HG03442 (cell line): ENCODE data around the gene POC1A.
"Not testable (repeated sequence)": the region's sequence is repeated elsewhere in the genome, so short reads cannot be mapped to it uniquely, and the experiment has no call there.

Source experiments
- ATAC-seq: cut with Tn5 transposase; IDR thresholded peaks from one replicate; pipeline ENCODE4 v1.9.1; 2021; ENCODE audit warnings: mild to moderate bottlenecking, moderate library complexity; ENCODE audit not compliant: unreplicated experiment

Gene POC1A

GRCh38 chr3:52054661-52055511, 99.3 kb downstream of the POC1A start:
- no peak for ATAC-seq

- ATAC-seq, result no peak
Measured at GRCh38 chr3:52053307-52054304, 100.6 kb downstream of the POC1A start.

- no peak for ATAC-seq
Measured at GRCh38 chr3:52052831-52053306, 101.4 kb downstream of the POC1A start.

DNA sequence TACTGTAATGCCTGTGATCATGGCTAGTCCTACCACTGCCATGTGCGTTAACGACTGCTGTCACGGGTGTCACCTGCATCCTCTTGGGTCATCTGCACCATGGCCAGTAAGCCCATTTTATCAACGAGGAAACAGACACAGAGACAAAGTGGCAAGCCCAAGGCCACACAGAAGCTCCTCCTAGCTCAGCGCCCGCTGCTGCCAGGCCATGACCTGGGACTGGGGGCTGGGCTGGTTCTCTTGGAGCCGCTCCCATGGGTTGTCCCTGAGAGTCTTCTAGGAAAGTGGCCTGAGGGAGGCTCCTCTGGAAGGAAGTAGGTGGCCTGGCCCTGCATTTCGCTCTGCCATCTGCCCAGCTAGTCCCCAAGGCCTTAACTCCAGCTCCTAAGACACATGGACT, 102.8 kb downstream of the POC1A start:
- no peak for ATAC-seq

- no peak for ATAC-seq
Measured at GRCh38 chr3:52050571-52050970, 103.7 kb downstream of the POC1A start.

DNA sequence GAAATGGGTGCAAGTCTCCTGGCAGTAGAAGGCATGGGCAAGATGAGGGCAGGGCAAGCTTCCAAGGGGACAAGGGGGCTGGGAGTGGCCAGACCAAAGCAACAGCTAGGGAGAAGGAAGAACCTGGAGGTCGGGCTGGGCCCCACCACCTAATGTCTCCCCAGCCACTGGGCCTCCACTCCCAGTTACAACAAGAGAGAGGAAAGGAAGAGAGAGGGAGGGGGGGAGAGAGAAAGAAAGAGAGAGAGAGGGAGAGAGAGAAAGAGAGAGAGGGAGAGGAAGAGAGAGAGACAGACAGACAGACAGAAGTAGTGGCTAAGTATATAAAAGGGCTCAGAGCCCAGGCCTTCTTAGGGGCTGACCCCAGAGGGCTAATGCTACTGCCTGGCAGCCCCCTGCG, 104.7 kb downstream of the POC1A start:
- no peak for ATAC-seq

DNA sequence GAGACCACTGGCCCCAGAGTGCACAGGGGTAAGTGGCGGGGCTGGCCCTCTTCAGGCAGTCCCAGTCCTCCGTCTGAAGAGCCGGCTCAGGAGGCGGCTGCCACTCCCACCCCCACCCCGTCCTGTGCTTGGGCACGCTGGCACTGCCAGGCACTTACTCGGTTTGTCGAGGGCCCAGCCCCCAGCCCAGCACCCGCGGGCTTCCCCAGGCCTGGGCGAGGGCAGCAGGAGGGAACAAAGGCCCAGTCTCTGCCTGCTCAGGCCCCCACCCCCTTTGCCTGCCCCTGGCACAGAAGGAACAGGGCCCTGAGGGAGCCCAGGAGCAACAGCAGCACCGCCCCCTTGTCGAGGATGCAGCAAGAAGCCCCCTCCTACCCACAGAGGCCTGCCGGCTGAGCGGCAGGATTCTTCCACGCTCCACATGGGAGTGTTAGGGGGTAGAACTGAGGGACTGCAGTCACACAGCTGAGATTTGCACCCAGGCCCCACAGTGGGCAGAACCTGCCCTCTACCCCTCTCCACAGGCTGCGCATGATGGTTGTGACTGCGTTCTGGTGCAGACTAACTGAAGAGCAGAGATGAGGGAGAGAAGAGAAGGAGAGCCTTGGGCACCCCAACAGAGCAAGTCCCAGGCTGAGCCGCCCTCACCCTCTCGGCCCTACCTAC, 106.8 kb downstream of the POC1A start:
- no peak for ATAC-seq

DNA sequence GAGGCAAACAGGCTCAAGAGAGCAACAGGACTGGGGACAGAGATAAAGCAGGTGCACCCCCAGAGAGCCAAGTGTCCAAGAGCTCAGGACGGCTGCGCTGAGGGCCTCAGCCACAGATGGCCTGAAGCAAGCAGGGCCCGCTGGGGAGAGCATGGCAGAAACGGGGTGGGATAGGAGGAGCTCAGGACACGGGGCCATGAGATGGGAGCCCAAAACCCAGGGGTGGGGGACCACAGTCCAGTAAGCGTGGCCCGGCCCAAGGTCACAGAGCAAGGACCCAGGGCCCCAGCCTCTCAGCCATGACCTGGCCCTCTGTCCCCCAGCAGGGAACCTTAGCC, 107.4 kb downstream of the POC1A start:
- ATAC-seq, result no peak

DNA sequence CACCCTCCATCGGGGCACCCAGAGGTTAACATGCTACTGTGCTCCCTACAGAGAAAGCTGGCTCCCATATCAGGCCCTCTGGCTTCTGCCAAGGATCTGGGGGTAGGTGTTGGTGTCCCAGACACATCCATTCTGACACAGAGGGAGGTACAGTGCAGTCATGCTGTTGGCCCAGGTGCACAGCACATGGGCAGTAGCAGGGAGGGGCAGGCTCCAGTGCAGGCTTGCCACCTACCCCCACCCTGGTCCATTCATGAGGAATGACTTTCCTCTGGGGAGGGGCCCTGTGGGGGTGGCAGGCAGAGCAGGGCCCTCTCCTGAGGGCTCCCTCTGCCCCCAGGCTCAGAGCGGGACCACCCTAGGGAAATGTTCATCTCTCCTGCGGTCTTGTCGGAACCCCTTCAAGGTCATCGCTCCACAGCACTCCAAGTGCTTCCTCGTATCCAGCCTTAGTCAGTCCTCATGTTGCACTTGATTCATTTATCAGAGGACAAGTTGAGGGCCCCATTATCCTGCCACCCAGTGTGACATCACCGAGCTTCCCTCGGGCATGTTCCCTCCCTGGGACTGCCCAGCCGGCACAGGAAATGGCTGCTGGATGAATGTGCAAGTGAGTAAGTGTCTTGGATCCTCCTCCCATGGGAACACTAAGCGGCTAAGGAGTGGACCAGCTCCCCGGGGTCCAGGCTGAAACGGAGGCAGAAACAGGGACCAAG, 107.9 kb downstream of the POC1A start:
- no peak for ATAC-seq

- no peak for ATAC-seq
Measured at GRCh38 chr3:52044869-52045619, 109.2 kb downstream of the POC1A start.

DNA sequence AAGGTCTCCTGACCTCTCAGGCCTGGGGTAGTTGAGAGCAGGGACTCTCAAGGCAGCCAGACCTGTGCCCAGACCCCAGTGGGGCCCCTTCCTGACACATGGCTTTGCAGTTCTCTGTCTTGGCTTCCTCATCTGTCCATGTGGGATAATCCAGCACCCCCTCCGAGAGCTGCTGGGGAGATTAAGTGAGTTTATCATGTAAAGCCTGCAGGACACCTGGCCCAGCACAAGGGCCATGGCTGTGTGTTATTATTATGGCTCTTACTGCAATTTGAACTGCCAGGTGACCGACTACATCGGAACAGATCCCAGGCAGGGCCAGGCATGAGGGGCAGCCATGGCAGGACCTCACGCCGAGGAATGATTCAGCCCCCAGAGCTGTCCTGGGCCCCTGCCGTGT, 110.5 kb downstream of the POC1A start:
- ATAC-seq, result no peak

DNA sequence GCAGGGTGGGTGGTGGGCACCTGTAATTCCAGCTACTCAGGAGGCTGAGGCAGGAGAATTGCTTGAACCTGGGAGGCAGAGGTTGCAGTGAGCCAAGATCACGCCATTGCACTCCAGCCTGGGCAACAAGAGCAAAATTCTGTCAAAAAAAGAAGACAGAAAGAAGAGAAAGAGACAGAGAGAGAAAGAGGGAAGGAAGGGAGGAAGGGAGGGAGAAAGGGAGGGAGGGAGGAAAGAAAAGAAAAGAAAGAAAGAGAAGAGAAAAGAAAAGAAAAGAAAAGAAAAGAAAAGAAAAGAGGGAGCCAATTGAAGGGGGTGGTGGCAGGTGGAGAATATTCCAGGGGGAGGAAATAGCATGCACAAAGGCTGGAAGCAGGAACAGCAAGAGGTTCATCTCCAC, 111.2 kb downstream of the POC1A start:
- not testable (repeated sequence) for ATAC-seq

- ATAC-seq, result no peak
Measured at GRCh38 chr3:52041118-52041731, 113.0 kb downstream of the POC1A start.

DNA sequence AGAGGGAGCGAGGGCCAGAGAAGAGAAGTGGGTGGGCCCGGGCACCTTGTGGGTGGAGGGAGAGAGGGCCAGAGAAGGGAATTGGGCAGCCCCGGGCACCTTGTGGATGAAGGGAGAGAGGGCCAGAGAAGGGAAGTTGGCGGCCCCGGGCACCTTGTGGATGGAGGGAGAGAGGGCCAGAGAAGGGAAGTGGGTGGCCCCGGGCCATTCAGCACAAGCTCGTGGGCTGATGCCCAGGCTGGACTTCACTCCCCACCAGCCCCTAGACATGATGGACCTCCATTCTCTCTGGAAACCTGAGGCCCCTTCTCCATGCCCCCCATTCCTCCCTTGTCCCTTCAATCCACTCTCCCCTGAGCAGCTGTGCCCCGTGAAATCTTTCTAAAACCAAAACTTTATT, 113.6 kb downstream of the POC1A start:
- no peak for ATAC-seq

GRCh38 chr3:52039846-52040245, 114.4 kb downstream of the POC1A start:
- ATAC-seq, result no peak

DNA sequence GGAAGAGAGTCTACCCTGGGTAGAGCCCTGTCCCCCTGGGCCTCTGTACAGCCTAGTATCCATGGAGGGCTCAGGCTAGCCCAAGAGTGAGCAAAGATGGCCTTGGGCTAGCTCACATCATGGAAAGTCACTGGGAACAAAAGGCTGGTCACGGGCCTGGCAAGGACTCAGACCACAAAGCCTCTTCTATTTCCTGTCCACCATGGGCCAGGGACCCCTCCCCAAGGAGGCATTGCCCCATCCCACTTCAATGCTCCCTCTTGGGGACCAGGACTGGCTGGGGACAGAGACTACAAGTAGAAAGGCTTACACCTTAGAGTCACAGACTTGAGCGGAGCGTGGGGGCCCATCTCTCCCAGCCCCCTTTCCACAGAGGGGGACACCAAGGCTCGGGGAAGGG, 114.8 kb downstream of the POC1A start:
- no peak for ATAC-seq

- no peak for ATAC-seq
Measured at GRCh38 chr3:52038227-52038626, 116.0 kb downstream of the POC1A start.

- no peak for ATAC-seq
Measured at GRCh38 chr3:52037291-52037690, 116.9 kb downstream of the POC1A start.

DNA sequence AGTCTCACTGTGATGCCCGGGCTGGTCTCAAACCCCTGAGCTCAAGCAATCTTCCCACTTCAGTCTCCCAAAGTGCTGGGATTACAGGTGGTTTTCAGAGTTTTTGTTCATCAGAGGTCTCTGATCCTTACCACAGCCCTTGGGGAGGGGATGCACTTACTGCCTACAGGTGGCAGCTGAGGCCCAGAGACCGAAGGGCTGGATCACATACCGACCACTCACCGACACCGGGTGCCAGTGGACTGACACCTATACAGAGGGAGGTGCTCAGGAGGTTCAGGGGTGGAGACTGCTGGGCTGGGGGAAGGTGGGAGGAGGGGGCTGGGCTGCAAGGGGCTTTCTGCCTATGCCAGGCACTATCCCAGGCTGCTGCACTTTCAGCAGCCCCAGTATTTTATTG, 117.4 kb downstream of the POC1A start:
- no peak for ATAC-seq
